BE2C (cell line): ENCODE results near the gene TEC.

ENCODE experiments used
- DNase-seq: peaks from one replicate; pipeline ENCODE4 v3.0.0-alpha.2; 2020
- H3K27me3 ChIP-seq: fragments of 250-450 bp; sonication (Bioruptor Pico); 2 replicates; pipeline ENCODE4 v1.5.1; 2020; ENCODE audit warnings: mild to moderate bottlenecking
- H3K36me3 ChIP-seq: fragments of 250-450 bp; sonication (Bioruptor Pico); 2 replicates; pipeline ENCODE4 v1.5.1; 2020; ENCODE audit warnings: mild to moderate bottlenecking
- H3K4me1 ChIP-seq: fragments of 250-450 bp; sonication (Bioruptor Pico); 2 replicates; pipeline ENCODE4 v1.5.1; 2020
- H3K4me3 ChIP-seq: 2 replicates; pipeline ENCODE4 v1.5.1; 2011; ENCODE audit warnings: low read depth, low read length
- H3K9me3 ChIP-seq: fragments of 250-450 bp; sonication (Bioruptor Pico); 2 replicates; pipeline ENCODE4 v1.5.1; 2020
- CTCF ChIP-seq: IDR thresholded peaks from 2 replicates; pipeline ENCODE4 v1.5.1; 2012; ENCODE audit warnings: mild to moderate bottlenecking, low read depth, low read length

TEC gene

GRCh38 chr4:48102303-48102702 is 167.3 kb downstream of the TEC start:
- TF ChIP-seq CTCF, result no peak
- no peak for DNase-seq

GRCh38 chr4:48100256-48100655 is 169.4 kb downstream of the TEC start:
- TF ChIP-seq CTCF, result no peak
- H3K9me3 ChIP-seq, result no peaks in the 10 kb centered on the region
- H3K4me3 ChIP-seq, result no peak overlapping the region
- no peak for DNase-seq
- no peaks in the 10 kb centered on the region for H3K36me3 ChIP-seq
- H3K4me1 ChIP-seq, result no peaks in the 10 kb centered on the region
- H3K27me3 ChIP-seq, result no peaks in the 10 kb centered on the region; the same call in none of the 2 replicates

More at GRCh38 chr4:48102303-48102702, 167.3 kb downstream of the TEC start:
- Histone ChIP-seq H3K4me3 (no peak overlapping the region), H3K9me3 (no peaks in the 10 kb centered on the region), H3K36me3 (no peaks in the 10 kb centered on the region), H3K4me1 (no peaks in the 10 kb centered on the region), H3K27me3 (peaks cover 12% of the 10 kb centered on the region; the same call in 1 of the 2 replicates)

- no peak for DNase-seq
- H3K4me1 ChIP-seq, result no peaks in the 10 kb centered on the region
- no peaks in the 10 kb centered on the region for H3K9me3 ChIP-seq
- no peak overlapping the region for H3K4me3 ChIP-seq
- H3K27me3 ChIP-seq, result peaks cover 7% of the 10 kb centered on the region; the same call in 1 of the 2 replicates
- no peak for TF ChIP-seq CTCF
- no peaks in the 10 kb centered on the region for H3K36me3 ChIP-seq
These were observed 174.2 kb downstream of the TEC start for GRCh38 chr4:48095441-48095840.

GRCh38 chr4:48093991-48094416 is 175.6 kb downstream of the TEC start:
- no peak for TF ChIP-seq CTCF
- Histone ChIP-seq H3K9me3 (no peaks in the 10 kb centered on the region), H3K4me1 (no peaks in the 10 kb centered on the region), H3K4me3 (no peak overlapping the region), H3K27me3 (peaks cover 13% of the 10 kb centered on the region), H3K36me3 (no peaks in the 10 kb centered on the region)
- no peak for DNase-seq

- Histone ChIP-seq H3K4me3 (no peak overlapping the region), H3K27me3 (peaks cover 13% of the 10 kb centered on the region)
These were observed 179.0 kb downstream of the TEC start for GRCh38 chr4:48090621-48091020.

More at GRCh38 chr4:48090621-48091020, 179.0 kb downstream of the TEC start:
- Histone ChIP-seq H3K4me1 (no peaks in the 10 kb centered on the region), H3K9me3 (no peaks in the 10 kb centered on the region), H3K36me3 (no peaks in the 10 kb centered on the region)
- TF ChIP-seq CTCF, result no peak
- DNase-seq, result no peak
